Astrocyte (in vitro differentiated cells and primary cell): ENCODE data around the gene MX2. TPM values are rescaled to one million over a fixed set of nuclear protein-coding genes. Genes with fewer than 3 reads are reported as not detected.

Experiments
- DNase-seq: peaks from one replicate; pipeline ENCODE4 v3.0.0-alpha.2; 2010; ENCODE audit warnings: low read depth
- FAIRE-seq: peaks from 2 replicates; lab custom pipeline; 2011; peaks lifted over from hg19 to GRCh38; lab: Jason Lieb, UNC
- H2AFZ ChIP-seq: 2 replicates; pipeline ENCODE4 v1.6.0; 2012; ENCODE audit warnings: low read depth, low read length, inconsistent platforms
- H3K27ac ChIP-seq: 2 replicates; pipeline ENCODE4 v1.5.1; 2011; ENCODE audit warnings: low read depth, low read length, inconsistent platforms
- H3K27me3 ChIP-seq: 2 replicates; pipeline ENCODE4 v1.6.0; 2011; ENCODE audit warnings: low read length, inconsistent platforms; ENCODE audit not compliant: insufficient read depth
- H3K36me3 ChIP-seq: 2 replicates; pipeline ENCODE4 v1.5.1; 2011; ENCODE audit warnings: low read length, inconsistent platforms; ENCODE audit not compliant: insufficient read depth
- H3K4me1 ChIP-seq: 2 replicates; pipeline ENCODE4 v1.5.1; 2011; ENCODE audit warnings: low read length, inconsistent platforms; ENCODE audit not compliant: insufficient read depth
- H3K4me2 ChIP-seq: 2 replicates; pipeline ENCODE4 v1.6.0; 2012; ENCODE audit warnings: low read length, inconsistent platforms
- H3K4me3 ChIP-seq: 2 replicates; pipeline ENCODE4 v1.5.1; 2011; ENCODE audit warnings: low read depth, mild to moderate bottlenecking, low read length, inconsistent platforms; ENCODE audit not compliant: insufficient read depth
- H3K79me2 ChIP-seq: 2 replicates; pipeline ENCODE4 v1.6.0; 2012; ENCODE audit warnings: mild to moderate bottlenecking, low read length, inconsistent platforms; ENCODE audit not compliant: insufficient read depth
- H3K9ac ChIP-seq: 2 replicates; pipeline ENCODE4 v1.6.0; 2012; ENCODE audit warnings: mild to moderate bottlenecking, low read length, inconsistent platforms
- H3K9me3 ChIP-seq: 2 replicates; pipeline ENCODE4 v1.5.1; 2012; ENCODE audit warnings: low read depth, mild to moderate bottlenecking, low read length, inconsistent platforms; ENCODE audit not compliant: insufficient read depth
- H4K20me1 ChIP-seq: 2 replicates; pipeline ENCODE4 v1.6.0; 2012; ENCODE audit warnings: low read length, inconsistent platforms; ENCODE audit not compliant: insufficient read depth
- H3K27ac Mint-ChIP-seq: one replicate; pipeline ENCODE4 v1.8.0; 2021; ENCODE audit warnings: mild to moderate bottlenecking, mixed read lengths; ENCODE audit not compliant: unreplicated experiment
- H3K27me3 Mint-ChIP-seq: one replicate; pipeline ENCODE4 v1.8.0; 2021; ENCODE audit warnings: low read depth, mixed read lengths; ENCODE audit not compliant: unreplicated experiment
- H3K36me3 Mint-ChIP-seq: one replicate; pipeline ENCODE4 v1.8.0; 2021; ENCODE audit warnings: low read depth, mixed read lengths; ENCODE audit not compliant: unreplicated experiment
- H3K4me1 Mint-ChIP-seq: one replicate; pipeline ENCODE4 v1.8.0; 2021; ENCODE audit warnings: low read depth, mixed read lengths; ENCODE audit not compliant: unreplicated experiment
- H3K4me3 Mint-ChIP-seq: one replicate; pipeline ENCODE4 v1.8.0; 2021; ENCODE audit warnings: mild to moderate bottlenecking, moderate library complexity, mixed read lengths; ENCODE audit not compliant: unreplicated experiment
- H3K9me3 Mint-ChIP-seq: one replicate; pipeline ENCODE4 v1.8.0; 2021; ENCODE audit warnings: mild to moderate bottlenecking, mixed read lengths; ENCODE audit not compliant: unreplicated experiment
- CTCF ChIP-seq: IDR thresholded peaks from 2 replicates; pipeline ENCODE4 v1.5.1; 2011; ENCODE audit warnings: low read depth, mild to moderate bottlenecking, inconsistent platforms, low read length, moderate library complexity; ENCODE audit not compliant: insufficient read depth
- EZH2 ChIP-seq: IDR thresholded peaks from 2 replicates; pipeline ENCODE4 v1.6.1; 2012; ENCODE audit warnings: mild to moderate bottlenecking, low read length, inconsistent platforms; ENCODE audit not compliant: insufficient read depth
- total RNA-seq: library from RNA; stranded (reverse); gene quantifications from 2 replicates; pipeline ENCODE4 v1.2.1, GENCODE V29; 2021

MX2 gene
- total RNA-seq, 1 donor from 2014 or later = 8.6 TPM

DNA sequence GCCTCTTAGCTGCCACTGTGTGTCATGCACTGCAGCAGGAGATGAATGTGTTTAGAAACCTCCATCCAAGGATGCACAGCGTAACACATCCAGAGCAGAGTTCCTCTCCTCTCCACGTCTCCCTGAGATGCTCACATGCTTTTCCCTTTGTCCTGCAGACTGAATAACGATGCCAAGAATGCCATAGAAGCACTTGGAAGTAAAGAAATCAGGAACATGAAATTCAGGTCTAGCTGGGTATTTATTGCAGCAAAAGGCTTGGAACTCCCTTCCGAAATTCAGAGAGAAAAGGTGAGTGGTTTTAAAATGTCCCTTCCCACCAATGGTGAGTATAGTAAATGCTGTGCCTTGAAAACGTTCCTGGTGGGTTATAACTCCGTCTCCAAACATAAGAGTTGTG, 13.4 kb upstream of the MX2 start:
- Histone ChIP-seq H4K20me1 (no peaks in the 10 kb centered on the region), H3K9ac (no peak overlapping the region), H3K27me3 (peaks cover 2% of the 10 kb centered on the region), H3K4me3 (no peak overlapping the region), H3K9me3 (no peaks in the 10 kb centered on the region), H3K36me3 (no peaks in the 10 kb centered on the region), H3K79me2 (no peaks in the 10 kb centered on the region), H3K4me2 (no peak overlapping the region), H2AFZ (no peak overlapping the region), H3K4me1 (no peaks in the 10 kb centered on the region), H3K27ac (no peak overlapping the region)
- H3K4me1 Mint-ChIP-seq = peaks cover 2% of the 10 kb centered on the region
- peaks cover 17% of the 10 kb centered on the region for H3K27me3 Mint-ChIP-seq
- no peaks in the 10 kb centered on the region for H3K36me3 Mint-ChIP-seq
- H3K27ac Mint-ChIP-seq = no peak overlapping the region
- no peak overlapping the region for H3K4me3 Mint-ChIP-seq
- H3K9me3 Mint-ChIP-seq = no peaks in the 10 kb centered on the region
- TF ChIP-seq EZH2 = no peak
- TF ChIP-seq CTCF = no peak
- DNase-seq (no peak), FAIRE-seq (no peak)

DNA sequence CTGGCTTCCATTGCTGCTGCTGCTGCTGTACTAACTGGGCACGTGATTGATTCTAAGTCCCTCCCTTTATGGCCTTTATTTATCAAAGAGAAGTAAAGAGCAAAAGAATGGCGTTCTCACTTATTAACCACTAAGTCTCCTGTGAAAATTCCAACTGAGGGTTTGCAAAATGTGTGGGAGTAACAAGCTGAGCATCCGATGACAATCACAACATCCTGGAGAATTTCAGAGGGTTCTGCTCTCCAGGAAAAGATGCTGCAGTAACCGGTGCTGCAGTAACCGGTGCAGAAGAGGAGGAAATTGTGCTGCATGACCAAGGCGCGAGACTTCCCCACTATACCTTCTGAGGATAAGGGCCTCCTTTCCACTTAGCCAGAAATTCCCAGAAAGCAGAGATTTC, 12.7 kb upstream of the MX2 start:
- no peaks in the 10 kb centered on the region for H3K9me3 ChIP-seq
- H4K20me1 ChIP-seq = no peaks in the 10 kb centered on the region
- Mint-ChIP-seq H3K27ac (no peak overlapping the region), H3K27me3 (peaks cover 18% of the 10 kb centered on the region), H3K9me3 (no peaks in the 10 kb centered on the region), H3K4me1 (peaks cover 2% of the 10 kb centered on the region), H3K36me3 (no peaks in the 10 kb centered on the region), H3K4me3 (no peak overlapping the region)
- H3K4me2 ChIP-seq = no peak overlapping the region
- no peak overlapping the region for H3K9ac ChIP-seq
- no peaks in the 10 kb centered on the region for H3K79me2 ChIP-seq
- no peak for DNase-seq
- no peak for FAIRE-seq
- TF ChIP-seq EZH2 (no peak), CTCF (no peak)
- H3K36me3 ChIP-seq = no peaks in the 10 kb centered on the region
- H2AFZ ChIP-seq = no peak overlapping the region
- H3K27ac ChIP-seq = no peak overlapping the region
- no peak overlapping the region for H3K4me3 ChIP-seq
- no peaks in the 10 kb centered on the region for H3K4me1 ChIP-seq
- H3K27me3 ChIP-seq = peaks cover 2% of the 10 kb centered on the region

DNA sequence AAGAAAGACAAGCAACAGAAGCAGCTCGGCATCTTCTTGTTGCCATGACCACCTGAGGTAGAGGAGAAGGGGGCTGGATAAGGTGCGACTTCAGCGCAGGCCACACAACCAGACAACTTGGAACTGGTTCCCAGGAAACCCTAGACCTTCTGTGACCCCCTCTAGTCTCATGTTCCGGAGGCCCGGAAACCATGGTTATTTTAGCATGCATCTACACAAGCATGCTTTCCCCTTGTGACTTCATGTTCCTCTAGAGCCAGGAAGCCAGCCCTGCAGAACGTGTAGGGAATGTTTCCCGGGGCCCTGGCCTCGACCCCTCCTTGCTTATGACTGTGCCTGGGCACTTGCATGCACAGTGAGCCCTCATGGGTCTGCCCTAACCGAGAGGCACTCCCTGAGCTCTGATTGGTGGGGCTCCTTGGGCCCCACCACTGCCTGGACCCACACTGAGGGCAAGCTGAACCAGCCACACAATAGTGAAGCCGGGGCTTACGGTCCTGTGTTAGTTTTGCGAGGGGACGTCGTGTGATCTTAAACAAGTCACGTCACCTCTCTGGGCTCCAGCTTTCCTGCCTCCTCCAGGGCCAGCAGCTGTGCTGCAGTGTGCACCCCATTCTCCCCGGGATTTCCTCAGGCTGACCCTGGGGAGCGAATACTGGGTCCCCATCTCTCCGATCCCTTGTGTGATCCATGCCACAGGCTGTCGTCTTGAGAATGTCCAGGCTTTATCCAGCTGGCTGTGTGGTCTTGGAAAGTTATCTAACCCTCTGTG, 12.0 kb upstream of the MX2 start:
- Histone ChIP-seq H3K4me3 (no peak overlapping the region), H3K4me1 (no peaks in the 10 kb centered on the region), H3K9me3 (no peaks in the 10 kb centered on the region), H3K79me2 (no peaks in the 10 kb centered on the region), H3K36me3 (no peaks in the 10 kb centered on the region), H3K9ac (no peak overlapping the region), H3K27ac (no peak overlapping the region), H2AFZ (no peak overlapping the region), H3K27me3 (no peaks in the 10 kb centered on the region), H3K4me2 (no peak overlapping the region), H4K20me1 (no peaks in the 10 kb centered on the region)
- DNase-seq (no peak), FAIRE-seq (no peak)
- Mint-ChIP-seq H3K36me3 (no peaks in the 10 kb centered on the region), H3K4me1 (peaks cover 2% of the 10 kb centered on the region), H3K27ac (no peak overlapping the region), H3K27me3 (peaks cover 18% of the 10 kb centered on the region), H3K9me3 (no peaks in the 10 kb centered on the region), H3K4me3 (peak overlapping the region; percentile 3)
- no peak for TF ChIP-seq EZH2
- no peak for TF ChIP-seq CTCF
